Hypothalamus (tissue), 51 donors: ENCODE measurements around the gene LRRC63.
A peak's percentile ranks its signal among the peaks of the same experiment; 100 is the strongest.
"Not testable (repeated sequence)": the region's sequence is repeated elsewhere in the genome, so short reads cannot be mapped to it uniquely, and the experiment has no call there.

Experiments used
- DNase-seq, 51 donors: peaks; one replicate each; lab custom pipeline; 2025; lab: John Stamatoyannopoulos, UW

LRRC63 gene

DNA sequence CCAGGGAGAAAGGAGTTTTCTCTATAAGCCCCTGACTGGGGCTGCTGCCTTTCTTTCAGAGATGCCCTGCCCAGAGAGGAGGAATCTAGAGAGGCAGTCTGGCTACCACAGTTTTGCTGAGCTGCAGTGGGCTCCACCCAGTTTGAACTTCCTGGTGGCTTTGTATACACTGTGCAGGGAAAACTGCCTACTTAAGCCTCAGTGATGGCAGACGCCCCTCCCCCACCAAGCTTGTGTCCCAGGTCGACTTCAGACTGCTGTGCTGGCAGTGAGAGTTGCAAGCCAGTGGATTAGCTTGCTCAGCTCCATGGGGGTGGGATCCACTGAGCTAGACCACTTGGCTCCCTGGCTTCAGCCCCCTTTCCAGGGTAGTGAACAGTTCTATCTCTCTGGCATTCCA lies 8.5 kb downstream of the LRRC63 start:
- DNase-seq, result not testable (repeated sequence)

DNA sequence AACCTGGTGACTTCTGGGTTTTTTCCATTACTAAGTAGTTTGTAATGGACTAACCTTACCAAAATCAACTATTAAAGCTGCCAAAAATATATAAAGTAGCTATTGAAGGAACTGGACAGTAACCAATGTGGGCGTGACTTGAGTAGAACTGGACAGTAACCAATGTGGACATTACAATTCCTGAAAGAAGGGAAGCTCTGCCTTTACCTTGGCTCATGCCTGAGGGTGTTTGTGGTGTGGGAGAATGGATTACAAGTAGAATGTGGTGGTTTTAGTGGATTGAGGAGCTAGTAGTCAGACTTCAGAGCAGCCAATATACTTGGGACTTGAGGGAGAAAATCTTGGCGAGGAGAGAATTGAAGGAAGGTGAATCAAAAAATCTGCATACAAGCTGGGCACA lies 17.5 kb downstream of the LRRC63 start:
- no peak for DNase-seq

- DNase-seq, result no peak
These were observed 20.6 kb downstream of the LRRC63 start for GRCh38 chr13:46232281-46232680.

GRCh38 chr13:46235286-46235685 lies 23.6 kb downstream of the LRRC63 start:
- no peak for DNase-seq

- DNase-seq, result no peak
These were observed 53.6 kb downstream of the LRRC63 start for GRCh38 chr13:46265292-46265691.

GRCh38 chr13:46267166-46267565 lies 55.4 kb downstream of the LRRC63 start:
- no peak for DNase-seq

- no peak for DNase-seq
These were observed 58.7 kb downstream of the LRRC63 start for GRCh38 chr13:46270416-46270815.

DNA sequence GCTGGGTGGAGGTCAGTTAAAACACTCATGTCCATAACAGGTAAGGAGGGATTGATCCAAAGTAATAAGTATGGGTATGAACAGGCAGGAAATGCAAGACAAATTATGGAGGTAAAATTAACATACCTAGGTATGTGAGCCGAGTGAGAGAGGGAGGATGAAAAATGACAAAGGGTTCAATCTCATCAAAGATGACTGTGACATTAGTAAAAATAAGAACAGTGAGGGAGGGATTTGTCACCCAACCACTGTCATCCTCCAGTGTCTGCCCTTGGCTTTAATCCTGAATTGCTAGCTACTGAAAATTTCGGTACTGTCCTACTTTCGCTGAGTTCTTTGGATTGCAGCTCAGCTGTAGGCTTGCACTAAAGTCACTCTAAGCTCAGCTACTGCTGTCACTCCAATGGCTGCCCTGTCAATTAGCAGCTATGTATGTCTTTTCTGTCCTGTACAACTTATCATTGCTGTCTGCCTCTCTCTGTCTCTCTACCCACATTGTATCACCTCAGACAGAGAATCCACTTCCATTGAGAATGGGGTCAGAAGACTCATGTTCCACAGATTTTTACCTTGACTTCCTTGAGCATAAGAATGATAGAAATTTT lies 62.5 kb downstream of the LRRC63 start:
- DNase-seq, result no peak

- no peak for DNase-seq
These were observed 66.7 kb downstream of the LRRC63 start for GRCh38 chr13:46278474-46278873.

DNA sequence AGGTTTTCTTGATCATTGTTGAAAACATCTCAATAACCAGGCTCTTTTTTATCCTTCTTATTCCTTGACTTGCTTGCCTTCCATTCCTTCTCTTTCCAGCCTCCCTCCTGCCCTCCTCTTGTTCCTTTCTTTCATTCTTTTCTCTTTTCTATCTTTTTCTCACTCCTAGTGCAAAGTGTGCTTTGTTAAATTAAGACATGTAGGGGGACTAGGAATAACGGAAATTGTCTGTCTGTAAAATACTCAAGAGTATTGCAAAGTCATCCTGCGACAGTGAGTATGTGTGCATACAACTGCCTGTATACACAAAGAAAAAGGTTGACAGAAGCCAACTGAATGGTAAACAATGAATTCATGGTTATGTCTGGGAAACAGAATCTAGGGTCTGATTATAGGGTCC lies 70.1 kb downstream of the LRRC63 start:
- DNase-seq, result no peak

GRCh38 chr13:46283912-46284824 lies 72.4 kb downstream of the LRRC63 start:
- DNase-seq, result not testable (repeated sequence)

DNA sequence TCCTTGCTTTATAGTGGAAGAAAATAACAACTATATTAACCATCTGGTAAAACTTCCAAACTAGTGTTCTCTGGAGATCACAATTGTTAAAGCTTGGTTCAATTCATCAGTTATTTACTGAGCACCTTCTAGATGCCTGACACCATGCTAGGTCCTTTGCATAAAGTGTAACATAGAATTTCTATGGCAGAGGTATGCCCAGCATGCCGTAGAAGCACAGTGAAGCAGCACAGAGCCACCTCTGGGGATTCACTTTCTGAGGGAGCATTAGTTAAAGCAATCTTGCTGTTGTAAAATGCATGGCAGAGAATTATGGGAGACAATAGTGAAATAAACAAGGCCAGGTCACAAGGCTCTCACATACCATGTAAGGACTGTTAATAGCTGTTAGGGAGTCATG lies 75.2 kb downstream of the LRRC63 start:
- no peak for DNase-seq

DNA sequence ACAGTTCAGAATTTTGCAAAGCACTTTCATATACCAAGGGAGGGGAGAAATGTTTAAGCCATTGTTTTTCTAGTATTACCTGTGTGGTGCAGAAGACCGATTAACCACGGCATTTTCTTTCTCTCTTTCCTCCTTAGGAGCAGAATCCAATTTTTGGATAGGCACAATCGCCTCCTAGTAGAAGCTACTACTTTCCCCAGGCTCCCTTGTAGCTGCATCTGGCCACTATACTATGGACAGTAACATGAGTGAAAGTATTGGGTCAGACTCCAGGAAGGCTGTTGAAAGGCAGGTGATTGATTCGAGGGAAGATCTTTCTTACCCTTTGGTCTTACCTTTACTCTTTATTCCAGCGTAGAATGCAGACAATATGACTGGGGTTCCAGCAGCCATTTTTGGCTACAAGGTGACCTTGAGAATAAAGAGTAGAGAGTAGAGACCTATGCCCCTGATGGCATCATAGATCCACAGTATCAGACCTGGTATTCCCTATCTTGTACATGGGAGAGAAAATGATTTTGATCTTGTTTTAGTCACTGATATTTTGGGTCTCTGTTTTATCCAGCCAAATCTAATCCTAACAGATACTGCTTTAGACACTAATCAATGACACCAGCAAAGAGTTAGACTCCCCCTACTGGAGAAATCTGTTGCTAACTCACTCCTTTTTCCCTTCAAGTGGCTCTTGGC lies 77.0 kb downstream of the LRRC63 start:
- peak in 2 of 51 donors; percentile 0 to 29 for DNase-seq

DNA sequence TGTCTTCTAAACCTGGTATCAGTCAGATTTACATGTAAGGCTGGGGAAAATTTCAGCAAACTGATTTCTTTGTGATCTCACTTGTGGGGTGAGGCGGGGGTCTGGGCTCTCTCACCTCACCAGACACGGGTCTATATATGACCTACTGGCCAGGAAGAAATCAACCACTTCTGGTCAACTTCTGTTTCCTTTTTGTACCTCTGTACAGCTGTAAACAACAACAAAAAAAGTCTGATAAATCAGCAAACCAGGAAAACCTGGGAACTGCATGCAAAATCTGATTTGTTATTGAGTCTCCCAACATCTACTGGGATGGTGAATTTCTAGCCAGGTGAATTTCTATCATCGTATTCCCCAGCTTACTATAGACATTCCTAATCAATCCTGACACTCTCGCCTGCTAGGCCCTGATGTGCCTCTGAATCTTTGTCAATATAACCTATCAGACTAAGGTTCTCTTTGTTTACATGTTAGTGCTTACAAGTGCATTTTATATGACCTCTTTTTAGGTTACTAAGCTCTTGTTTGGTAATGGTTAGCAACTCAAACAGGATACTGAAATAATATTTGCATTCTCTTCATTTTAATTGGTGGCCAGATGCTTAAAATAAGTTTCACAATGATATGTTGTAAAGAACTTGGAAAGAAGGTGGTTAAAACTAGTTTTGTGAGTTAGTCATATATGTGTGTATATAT lies 77.7 kb downstream of the LRRC63 start:
- no peak for DNase-seq

GRCh38 chr13:46290434-46290833 lies 78.7 kb downstream of the LRRC63 start:
- DNase-seq, result no peak

DNA sequence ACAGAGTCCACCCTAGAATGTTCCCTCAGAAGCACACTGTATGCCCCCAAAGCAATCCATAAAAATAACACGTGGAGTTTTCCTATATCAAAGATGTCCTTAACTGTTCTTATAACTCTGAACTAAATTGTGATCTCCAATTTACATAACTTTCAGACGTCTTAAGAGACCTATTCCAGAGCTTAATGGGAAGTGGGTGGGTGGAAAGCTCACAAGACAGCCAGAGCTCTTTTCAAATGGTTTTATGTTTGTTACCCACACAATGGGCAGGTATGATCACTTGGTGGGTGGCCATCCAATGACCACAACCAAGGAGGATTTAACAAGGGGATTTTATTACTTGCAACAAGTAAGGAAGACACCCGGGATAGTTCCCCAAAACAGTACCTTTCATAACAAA lies 81.7 kb downstream of the LRRC63 start:
- no peak for DNase-seq

DNA sequence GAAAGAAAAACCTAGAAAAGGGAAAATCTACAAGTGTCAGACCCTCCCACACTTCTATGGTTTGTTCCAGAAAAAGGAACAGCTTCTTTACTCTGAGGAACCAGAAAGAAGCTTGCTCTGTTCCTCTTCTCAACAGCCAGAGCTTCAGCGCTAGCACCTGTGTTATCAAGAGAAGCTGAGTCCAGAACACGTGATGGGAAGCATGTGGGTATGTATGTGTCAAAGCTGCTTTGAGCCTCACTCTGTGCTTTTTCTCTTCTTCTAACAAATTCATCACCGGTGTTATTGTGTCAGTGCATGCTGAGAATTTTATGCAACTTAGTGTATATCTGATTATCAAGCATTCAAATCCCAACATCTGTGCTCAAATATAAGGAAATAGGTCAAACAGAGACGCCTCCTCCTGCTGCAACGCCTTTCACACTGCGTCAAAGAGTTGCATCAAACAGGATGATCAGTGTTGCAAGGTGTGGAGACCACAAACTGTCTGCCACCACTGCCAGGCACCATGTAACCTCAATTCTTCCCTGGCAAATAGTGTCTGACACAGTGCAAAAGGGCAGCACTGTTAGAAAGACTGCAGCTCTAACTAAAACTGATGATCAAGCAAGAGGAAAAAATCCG lies 83.9 kb downstream of the LRRC63 start:
- DNase-seq, result peak in 3 of 51 donors; percentile 2 to 24 (median 7)

- DNase-seq, result no peak
These were observed 84.5 kb downstream of the LRRC63 start for GRCh38 chr13:46296115-46296822.

DNA sequence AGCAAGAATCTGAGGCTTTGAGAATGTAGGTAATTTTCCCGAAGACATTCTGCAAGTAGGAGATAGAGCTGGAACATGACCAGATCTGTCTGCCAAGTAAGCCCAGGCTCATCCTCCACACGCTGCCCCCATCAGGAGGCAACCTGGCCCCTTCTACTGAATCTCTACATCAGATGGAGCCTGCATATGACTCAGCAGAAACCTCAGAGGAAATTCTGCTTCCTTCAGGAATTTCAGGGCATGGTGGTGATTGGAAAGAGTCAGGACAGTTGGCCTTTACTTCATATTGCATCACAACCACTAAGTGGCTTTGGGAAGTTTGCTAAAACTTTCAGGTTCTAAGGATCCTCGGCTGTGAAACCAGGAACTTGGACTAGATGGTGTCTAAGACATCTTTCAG lies 85.2 kb downstream of the LRRC63 start:
- peak in 1 of 51 donors; percentile 5 for DNase-seq

DNA sequence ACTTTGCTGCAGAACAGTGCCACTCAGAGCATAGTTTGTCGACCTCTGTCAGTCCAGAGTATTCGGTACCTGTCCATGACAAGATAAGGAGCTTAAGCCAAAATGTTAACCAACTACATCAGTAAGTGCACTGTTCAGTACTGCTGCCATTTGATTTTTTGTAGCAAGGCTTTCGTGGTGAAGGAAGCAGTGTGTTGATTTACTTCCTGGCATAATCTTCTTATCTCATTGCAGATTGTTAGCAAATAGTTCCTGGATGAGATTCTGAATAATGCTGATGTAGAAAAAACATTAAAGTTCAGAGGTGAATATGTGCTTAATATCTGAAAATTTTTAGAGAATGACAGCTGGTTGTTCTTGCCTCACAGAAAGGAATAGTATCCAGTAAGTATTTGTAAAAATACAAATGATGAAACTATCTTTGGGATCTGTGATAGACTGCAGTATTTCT lies 85.7 kb downstream of the LRRC63 start:
- DNase-seq, result no peak
